Measurements from ENCODE around the gene ZCCHC14. TPM values are rescaled to one million over a fixed set of nuclear protein-coding genes. Genes with fewer than 3 reads are reported as not detected.
A peak's percentile ranks its signal among the peaks of the same experiment; 100 is the strongest.

ZCCHC14 gene
- polyA plus RNA-seq, 2 donors: 6.8 to 8.0 TPM

DNA sequence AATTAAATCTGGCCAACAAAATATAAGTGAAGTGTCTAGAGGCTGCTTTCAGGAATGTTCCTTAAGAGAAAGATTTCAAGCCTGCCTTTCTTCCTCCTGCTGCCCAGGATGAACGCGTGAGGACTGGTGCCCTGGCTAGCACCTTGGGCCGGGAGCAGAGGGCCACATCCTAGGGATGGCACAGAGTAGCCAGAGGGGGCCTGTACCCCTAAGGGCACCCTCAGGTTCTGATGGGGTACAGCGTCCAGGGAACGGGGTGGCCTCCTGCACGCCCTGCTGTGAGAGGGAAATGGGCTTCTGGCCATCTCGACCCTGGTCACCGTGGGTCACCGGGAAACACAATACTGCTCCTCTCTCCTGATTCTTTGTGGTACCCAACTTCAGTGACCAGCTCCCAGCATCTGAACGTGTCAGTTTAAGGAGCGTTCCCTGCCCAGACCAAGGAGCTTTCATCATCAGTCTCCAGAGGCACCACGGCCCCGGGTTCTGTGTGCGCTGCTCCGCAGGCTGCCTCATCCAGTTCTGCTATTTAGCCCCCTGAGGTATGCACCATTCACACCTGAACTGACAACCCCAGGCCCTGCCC, 60.4 kb downstream of the ZCCHC14 start:
- Histone ChIP-seq H3K4me3 (ENCODE audit: low read depth in 1 of 2, low read length in 2 of 2) (no peak overlapping the region), H3K4me1 (ENCODE audit: control insufficient read depth in 2 of 2, insufficient read depth in 2 of 2, low read length in 1 of 2) (peaks cover 0 to 7% of the 10 kb centered on the region in 2 donors), H3K36me3 (ENCODE audit: control insufficient read depth in 2 of 2, insufficient read depth in 2 of 2, low read length in 1 of 2) (peaks cover 2 to 6% of the 10 kb centered on the region in 2 donors), H3K27ac (ENCODE audit: low read depth in 2 of 2, low read length in 1 of 2) (peak overlapping the region; percentile 55 to 67), H3K9me3 (ENCODE audit: control insufficient read depth in 2 of 2, insufficient read depth in 1 of 2, low read depth in 1 of 2, low read length in 1 of 2) (no peaks in the 10 kb centered on the region), H3K27me3 (ENCODE audit: control insufficient read depth in 1 of 2, insufficient read depth in 2 of 2, low read length in 2 of 2) (no peaks in the 10 kb centered on the region)
- 76 to 86% methylated on average over 15 of the region's 15 CpGs for WGBS, 2 donors

DNA sequence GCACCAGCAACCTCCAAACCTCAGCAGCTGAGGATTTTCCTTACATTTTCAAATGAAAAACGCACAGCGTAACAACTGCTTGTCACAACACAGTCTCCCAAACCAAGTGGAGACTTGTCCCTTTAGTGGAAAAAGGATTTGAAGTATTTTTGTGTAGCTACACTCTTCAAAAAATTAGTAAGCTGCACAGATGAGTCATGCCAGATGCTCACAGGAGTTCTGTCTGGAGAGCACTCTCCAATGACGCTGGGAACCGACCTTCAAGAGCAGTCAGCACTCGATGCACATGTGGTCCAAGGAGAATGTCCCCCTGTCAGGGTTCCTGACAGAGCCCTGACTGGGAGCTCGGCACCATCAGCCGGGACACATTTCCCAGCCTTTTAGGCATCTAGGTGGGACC, 60.9 kb downstream of the ZCCHC14 start:
- no peaks in the 10 kb centered on the region for H3K27me3 ChIP-seq (ENCODE audit: control insufficient read depth in 1 of 2, insufficient read depth in 2 of 2, low read length in 2 of 2)
- H3K27ac ChIP-seq (ENCODE audit: low read depth in 2 of 2, low read length in 1 of 2): peak overlapping the region; percentile 55 to 77
- H3K4me1 ChIP-seq (ENCODE audit: control insufficient read depth in 2 of 2, insufficient read depth in 2 of 2, low read length in 1 of 2): peaks cover 0 to 7% of the 10 kb centered on the region in 2 donors
- no peak overlapping the region for H3K4me3 ChIP-seq (ENCODE audit: low read depth in 1 of 2, low read length in 2 of 2)
- H3K36me3 ChIP-seq (ENCODE audit: control insufficient read depth in 2 of 2, insufficient read depth in 2 of 2, low read length in 1 of 2): peaks cover 2 to 6% of the 10 kb centered on the region in 2 donors
- no peaks in the 10 kb centered on the region for H3K9me3 ChIP-seq (ENCODE audit: control insufficient read depth in 2 of 2, insufficient read depth in 1 of 2, low read depth in 1 of 2, low read length in 1 of 2)
- WGBS, 2 donors: 45 to 65% methylated on average over 7 of the region's 7 CpGs

DNA sequence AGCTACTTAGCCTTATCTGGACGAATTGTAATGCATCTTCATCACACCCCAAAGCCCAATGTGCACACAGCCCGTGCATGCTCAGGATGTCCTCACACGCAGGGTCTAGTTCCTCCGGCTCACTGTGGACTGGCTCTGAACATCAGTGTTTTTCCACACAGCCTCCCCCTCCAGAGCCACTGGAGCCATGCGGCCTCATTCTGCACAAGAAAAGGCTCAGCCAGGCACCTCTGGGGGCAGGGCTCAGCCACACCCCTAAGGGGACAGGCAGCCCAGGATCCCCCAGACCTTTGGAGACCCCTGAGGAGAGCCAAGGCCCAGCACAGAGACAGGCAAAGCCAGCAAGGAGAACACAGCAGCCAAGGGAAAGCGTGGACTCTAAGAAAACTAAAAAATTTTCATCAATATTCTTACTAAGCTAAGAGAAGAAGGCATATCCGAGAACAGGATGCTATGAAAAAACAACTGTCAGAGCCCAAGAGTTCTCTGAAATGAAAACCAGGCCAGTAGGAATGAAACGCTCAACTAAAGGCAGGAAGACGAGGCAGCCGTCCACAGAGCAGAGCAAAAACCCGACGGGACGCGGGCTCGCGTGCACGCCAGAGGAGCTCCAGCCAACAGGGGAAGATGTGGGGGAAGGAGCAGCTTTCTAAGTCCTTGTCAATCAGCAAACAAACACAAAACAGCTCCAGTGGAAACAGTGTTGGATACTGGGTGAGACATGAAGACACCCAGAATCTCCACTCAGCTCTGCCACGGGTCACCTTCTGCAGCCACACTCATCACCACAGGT, 66.2 kb downstream of the ZCCHC14 start:
- Histone ChIP-seq H3K36me3 (ENCODE audit: control insufficient read depth in 2 of 2, insufficient read depth in 2 of 2, low read length in 1 of 2) (peaks cover 0 to 12% of the 10 kb centered on the region in 2 donors), H3K4me3 (ENCODE audit: low read depth in 1 of 2, low read length in 2 of 2) (no peak overlapping the region), H3K9me3 (ENCODE audit: control insufficient read depth in 2 of 2, insufficient read depth in 1 of 2, low read depth in 1 of 2, low read length in 1 of 2) (no peaks in the 10 kb centered on the region), H3K27ac (ENCODE audit: low read depth in 2 of 2, low read length in 1 of 2) (no peak overlapping the region), H3K27me3 (ENCODE audit: control insufficient read depth in 1 of 2, insufficient read depth in 2 of 2, low read length in 2 of 2) (no peaks in the 10 kb centered on the region), H3K4me1 (ENCODE audit: control insufficient read depth in 2 of 2, insufficient read depth in 2 of 2, low read length in 1 of 2) (no peaks in the 10 kb centered on the region)
- WGBS, 2 donors: 86 to 89% methylated on average over 18 of the region's 18 CpGs

DNA sequence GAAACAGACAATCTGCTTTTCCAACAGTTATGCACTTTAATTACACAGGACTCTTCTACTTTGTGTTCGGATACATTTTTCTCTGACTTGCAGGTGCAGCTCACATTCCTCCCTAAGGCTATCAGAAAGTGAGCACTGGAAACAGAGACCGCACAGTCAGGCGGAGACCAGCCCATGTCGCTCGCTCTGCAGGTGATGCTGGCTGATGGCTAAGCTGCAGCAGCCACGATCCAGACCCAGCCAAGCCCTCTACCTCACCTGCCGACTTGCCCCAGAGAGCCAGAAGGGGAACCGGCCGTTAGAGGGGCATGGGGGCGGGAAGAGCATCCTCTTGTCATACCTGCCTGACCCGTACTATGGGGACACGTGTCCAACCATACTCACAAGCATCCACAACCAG, 66.9 kb downstream of the ZCCHC14 start:
- H3K4me1 ChIP-seq (ENCODE audit: control insufficient read depth in 2 of 2, insufficient read depth in 2 of 2, low read length in 1 of 2): peaks cover 0 to 3% of the 10 kb centered on the region in 2 donors
- no peak overlapping the region for H3K27ac ChIP-seq (ENCODE audit: low read depth in 2 of 2, low read length in 1 of 2)
- H3K27me3 ChIP-seq (ENCODE audit: control insufficient read depth in 1 of 2, insufficient read depth in 2 of 2, low read length in 2 of 2): no peaks in the 10 kb centered on the region
- no peaks in the 10 kb centered on the region for H3K9me3 ChIP-seq (ENCODE audit: control insufficient read depth in 2 of 2, insufficient read depth in 1 of 2, low read depth in 1 of 2, low read length in 1 of 2)
- WGBS, 2 donors: 85 to 86% methylated on average over 12 of the region's 12 CpGs
- peaks cover 0 to 17% of the 10 kb centered on the region in 2 donors for H3K36me3 ChIP-seq (ENCODE audit: control insufficient read depth in 2 of 2, insufficient read depth in 2 of 2, low read length in 1 of 2)
- H3K4me3 ChIP-seq (ENCODE audit: low read depth in 1 of 2, low read length in 2 of 2): no peak overlapping the region

DNA sequence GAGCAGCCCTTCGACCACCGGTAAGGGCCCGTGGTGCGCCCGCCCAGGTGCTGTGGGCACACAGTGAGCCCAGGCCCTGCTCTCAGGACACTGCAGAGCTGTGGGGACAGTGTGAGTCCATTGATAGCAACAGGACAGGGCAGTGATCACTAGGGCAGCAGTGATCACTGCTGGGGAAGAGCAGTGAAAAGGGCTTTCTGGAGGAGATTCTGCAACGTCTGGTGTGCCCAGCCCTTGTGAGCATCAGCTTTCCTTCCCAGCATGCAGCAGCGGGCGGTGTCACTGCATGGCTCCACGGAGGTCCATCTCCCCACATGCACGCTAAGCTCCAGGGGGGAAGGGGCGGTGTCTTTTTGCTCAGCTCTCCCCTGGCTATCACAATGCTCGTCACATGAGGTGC, 68.6 kb downstream of the ZCCHC14 start:
- Histone ChIP-seq H3K36me3 (ENCODE audit: control insufficient read depth in 2 of 2, insufficient read depth in 2 of 2, low read length in 1 of 2) (peaks cover 0 to 21% of the 10 kb centered on the region in 2 donors), H3K27me3 (ENCODE audit: control insufficient read depth in 1 of 2, insufficient read depth in 2 of 2, low read length in 2 of 2) (no peaks in the 10 kb centered on the region), H3K4me3 (ENCODE audit: low read depth in 1 of 2, low read length in 2 of 2) (no peak overlapping the region), H3K9me3 (ENCODE audit: control insufficient read depth in 2 of 2, insufficient read depth in 1 of 2, low read depth in 1 of 2, low read length in 1 of 2) (no peaks in the 10 kb centered on the region), H3K4me1 (ENCODE audit: control insufficient read depth in 2 of 2, insufficient read depth in 2 of 2, low read length in 1 of 2) (peaks cover 0 to 3% of the 10 kb centered on the region in 2 donors), H3K27ac (ENCODE audit: low read depth in 2 of 2, low read length in 1 of 2) (no peak overlapping the region)
- 79 to 84% methylated on average over 12 of the region's 12 CpGs for WGBS, 2 donors

DNA sequence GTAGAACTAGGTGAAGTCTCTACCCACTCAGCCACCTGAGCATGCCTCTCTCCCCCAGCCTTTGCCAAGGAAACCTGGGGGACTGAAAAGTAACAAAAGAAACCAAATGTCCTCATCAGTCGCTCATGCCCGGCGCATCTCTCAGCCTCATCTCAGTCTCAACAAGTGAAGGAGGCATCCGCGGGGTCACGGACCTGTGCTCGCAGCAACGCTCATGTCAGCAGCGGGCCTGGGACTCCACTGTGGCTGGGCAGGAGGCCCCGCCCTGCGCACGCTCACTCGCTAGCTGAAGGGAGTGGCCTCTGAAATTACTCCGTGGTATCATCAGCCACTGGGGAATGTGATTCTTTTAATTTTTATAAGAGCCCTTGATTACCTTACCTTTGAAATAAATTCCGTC, 69.4 kb downstream of the ZCCHC14 start:
- WGBS, 2 donors: 94 to 96% methylated on average over 15 of the region's 15 CpGs
- no peak overlapping the region for H3K27ac ChIP-seq (ENCODE audit: low read depth in 2 of 2, low read length in 1 of 2)
- H3K4me1 ChIP-seq (ENCODE audit: control insufficient read depth in 2 of 2, insufficient read depth in 2 of 2, low read length in 1 of 2): peaks cover 0 to 3% of the 10 kb centered on the region in 2 donors
- no peaks in the 10 kb centered on the region for H3K27me3 ChIP-seq (ENCODE audit: control insufficient read depth in 1 of 2, insufficient read depth in 2 of 2, low read length in 2 of 2)
- no peaks in the 10 kb centered on the region for H3K9me3 ChIP-seq (ENCODE audit: control insufficient read depth in 2 of 2, insufficient read depth in 1 of 2, low read depth in 1 of 2, low read length in 1 of 2)
- no peak overlapping the region for H3K4me3 ChIP-seq (ENCODE audit: low read depth in 1 of 2, low read length in 2 of 2)
- peaks cover 0 to 21% of the 10 kb centered on the region in 2 donors for H3K36me3 ChIP-seq (ENCODE audit: control insufficient read depth in 2 of 2, insufficient read depth in 2 of 2, low read length in 1 of 2)

DNA sequence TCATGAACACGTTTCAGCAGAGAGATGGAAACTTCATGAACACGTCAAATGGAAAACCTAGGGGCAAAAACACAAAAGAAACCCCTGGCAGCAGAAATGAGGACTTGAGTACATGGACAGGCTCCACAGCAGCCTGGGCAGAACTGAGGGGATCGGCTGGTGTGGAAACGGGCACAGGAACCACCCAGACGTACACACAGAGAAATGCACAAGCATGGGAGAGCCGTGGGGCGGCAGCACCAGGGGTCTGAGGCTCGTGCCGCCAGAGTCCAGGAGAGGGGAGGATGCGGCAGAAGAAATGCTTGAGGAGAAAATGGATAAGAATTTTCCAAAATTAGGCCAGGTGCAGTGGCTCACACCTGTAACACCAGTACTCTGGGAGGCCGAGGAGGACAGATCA, 70.7 kb downstream of the ZCCHC14 start:
- Histone ChIP-seq H3K36me3 (ENCODE audit: control insufficient read depth in 2 of 2, insufficient read depth in 2 of 2, low read length in 1 of 2) (peaks cover 2 to 32% of the 10 kb centered on the region in 2 donors), H3K27me3 (ENCODE audit: control insufficient read depth in 1 of 2, insufficient read depth in 2 of 2, low read length in 2 of 2) (no peaks in the 10 kb centered on the region), H3K4me3 (ENCODE audit: low read depth in 1 of 2, low read length in 2 of 2) (no peak overlapping the region), H3K4me1 (ENCODE audit: control insufficient read depth in 2 of 2, insufficient read depth in 2 of 2, low read length in 1 of 2) (peaks cover 1 to 3% of the 10 kb centered on the region in 2 donors), H3K9me3 (ENCODE audit: control insufficient read depth in 2 of 2, insufficient read depth in 1 of 2, low read depth in 1 of 2, low read length in 1 of 2) (no peaks in the 10 kb centered on the region), H3K27ac (ENCODE audit: low read depth in 2 of 2, low read length in 1 of 2) (no peak overlapping the region)
- WGBS, 2 donors: 94% methylated on average over 11 of the region's 11 CpGs

DNA sequence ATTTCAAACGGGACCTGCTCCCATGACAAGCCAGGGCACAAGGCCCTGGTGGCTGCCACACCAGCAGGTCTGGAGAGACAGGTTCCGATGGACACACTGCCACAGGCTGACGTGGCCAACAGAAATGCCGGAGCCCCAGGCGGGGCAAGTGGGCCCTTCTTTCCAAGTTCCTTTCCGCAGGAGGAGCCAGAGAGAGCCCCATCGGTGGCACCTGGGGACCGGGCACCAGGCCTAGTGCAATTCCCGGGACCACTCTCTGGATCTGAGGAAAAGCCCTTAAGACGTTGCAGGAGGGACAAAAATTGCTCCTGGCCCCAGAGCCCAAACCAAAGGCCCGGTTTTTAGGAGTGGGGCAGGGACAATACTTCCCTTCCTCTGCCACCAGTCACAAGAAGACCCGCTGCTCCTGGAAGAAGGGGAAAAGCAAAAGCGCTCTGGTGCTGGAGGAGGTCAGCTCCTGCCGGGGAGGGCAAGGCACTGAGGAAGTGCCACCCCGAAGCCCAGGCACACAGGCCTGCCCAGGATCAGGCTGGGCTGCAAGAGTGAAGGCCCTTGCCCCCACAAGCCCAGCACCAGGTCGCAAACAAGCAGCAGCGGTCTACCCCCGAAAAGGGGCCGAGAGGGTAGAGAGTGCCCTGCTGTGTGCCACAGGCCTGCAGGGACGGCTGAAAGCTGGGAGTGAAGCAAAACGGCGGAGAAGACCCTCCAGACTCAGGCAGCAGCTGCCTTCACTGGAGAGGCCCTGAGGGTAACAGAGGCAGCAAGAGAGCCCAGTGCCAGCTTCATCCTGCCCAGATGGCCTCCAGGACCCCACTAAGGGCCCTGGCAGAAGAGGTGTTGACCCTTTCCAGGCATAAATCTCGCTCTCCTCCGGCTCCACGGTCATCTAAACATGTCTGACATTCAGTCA, 71.6 kb downstream of the ZCCHC14 start:
- H3K27me3 ChIP-seq (ENCODE audit: control insufficient read depth in 1 of 2, insufficient read depth in 2 of 2, low read length in 2 of 2): no peaks in the 10 kb centered on the region
- H3K4me1 ChIP-seq (ENCODE audit: control insufficient read depth in 2 of 2, insufficient read depth in 2 of 2, low read length in 1 of 2): peaks cover 1 to 3% of the 10 kb centered on the region in 2 donors
- H3K36me3 ChIP-seq (ENCODE audit: control insufficient read depth in 2 of 2, insufficient read depth in 2 of 2, low read length in 1 of 2): peaks cover 3 to 37% of the 10 kb centered on the region in 2 donors
- H3K9me3 ChIP-seq (ENCODE audit: control insufficient read depth in 2 of 2, insufficient read depth in 1 of 2, low read depth in 1 of 2, low read length in 1 of 2): no peaks in the 10 kb centered on the region
- H3K27ac ChIP-seq (ENCODE audit: low read depth in 2 of 2, low read length in 1 of 2): peak overlapping the region in 1 of 2 donors; percentile 6
- 89 to 93% methylated on average over 25 of the region's 25 CpGs for WGBS, 2 donors
- H3K4me3 ChIP-seq (ENCODE audit: low read depth in 1 of 2, low read length in 2 of 2): no peak overlapping the region
